ENCODE data around the gene ACOT11.

- no peak for TF ChIP-seq CTCF (IDR thresholded peaks at IDR 0.05)
- TF ChIP-seq POLR2A (IDR thresholded peaks at IDR 0.05) = no peak
- no peak for TF ChIP-seq POLR2AphosphoS5 (IDR thresholded peaks at IDR 0.05)
These were observed 37.2 kb upstream of the ACOT11 start for GRCh38 chr1:54510715-54511270.

Data from breast epithelium (tissue), 3 donors.